GM18519 (cell line): ENCODE results near the gene ABCA8.

Source experiments
- ATAC-seq: cut with Tn5 transposase; IDR thresholded peaks from one replicate; pipeline ENCODE4 v1.9.1; 2021; ENCODE audit warnings: mild to moderate bottlenecking, moderate library complexity; ENCODE audit not compliant: unreplicated experiment, low FRiP score

ABCA8 gene

DNA sequence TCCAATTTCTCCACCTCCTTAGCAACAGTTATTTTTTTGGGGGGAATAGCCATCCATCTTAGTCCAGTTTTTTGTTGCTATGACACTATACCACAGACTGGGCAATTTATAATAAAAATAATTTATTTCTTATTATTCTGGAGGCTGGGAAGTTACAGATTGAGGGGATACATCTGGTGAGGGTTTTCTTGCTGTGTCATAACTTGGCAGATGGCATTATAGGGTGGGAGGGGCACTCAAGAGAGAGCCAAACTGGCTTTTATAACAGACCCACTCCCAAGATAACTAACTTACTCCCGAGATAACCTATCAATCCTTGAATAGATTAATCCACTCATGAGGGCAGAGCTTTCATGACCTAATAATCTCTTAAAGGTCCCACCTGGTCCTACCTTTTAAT lies 84.2 kb downstream of the ABCA8 start:
- ATAC-seq = no peak

DNA sequence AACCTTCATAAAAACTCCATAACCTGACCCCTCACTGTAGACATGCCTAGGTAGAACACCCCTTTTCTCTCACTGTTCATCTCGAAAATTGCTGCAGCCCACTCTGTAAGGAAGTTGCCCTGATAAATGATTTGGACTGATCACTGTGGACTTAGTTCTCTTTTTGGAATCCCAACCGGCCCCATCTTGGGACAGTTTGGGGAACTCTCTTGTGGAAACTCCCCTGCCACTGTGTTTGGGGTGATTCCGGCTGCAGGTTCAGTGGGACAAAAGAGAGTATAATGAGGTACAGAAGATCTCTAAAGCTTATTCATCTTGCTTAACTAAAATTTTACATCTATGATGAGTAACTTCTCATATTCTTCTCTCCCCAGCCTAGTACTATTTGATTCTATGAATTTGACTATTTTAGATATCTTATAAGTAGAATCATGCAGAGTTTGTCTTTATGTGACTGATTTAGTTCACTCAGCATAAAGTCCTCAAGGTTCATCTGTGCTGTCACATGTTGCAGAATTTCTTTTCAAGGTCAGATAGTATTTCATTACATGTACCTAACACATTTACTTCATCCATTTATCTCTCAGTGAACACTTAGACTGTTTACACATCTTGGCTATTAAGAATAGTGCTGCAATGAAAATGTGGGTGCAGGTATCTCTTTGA lies 84.9 kb downstream of the ABCA8 start:
- ATAC-seq = no peak

DNA sequence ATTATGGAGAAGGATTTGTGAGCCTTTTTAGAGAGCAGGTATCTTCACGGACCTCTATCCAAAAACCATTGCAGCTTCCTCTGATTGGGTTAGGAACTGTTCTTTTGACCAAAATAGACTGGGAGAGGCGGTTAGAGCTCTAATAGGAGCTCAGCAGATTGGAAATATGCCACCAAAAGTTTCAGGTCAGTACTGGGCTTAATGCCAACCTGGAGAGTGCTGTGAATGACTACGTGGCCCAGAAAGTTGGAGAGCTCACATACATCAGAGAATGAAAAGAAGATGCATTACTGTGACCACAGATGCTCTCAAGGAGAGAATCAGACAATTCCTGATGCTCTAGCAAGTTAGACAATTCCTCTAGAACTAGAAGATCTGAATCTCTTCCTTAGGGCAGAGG lies 86.5 kb downstream of the ABCA8 start:
- no peak for ATAC-seq

DNA sequence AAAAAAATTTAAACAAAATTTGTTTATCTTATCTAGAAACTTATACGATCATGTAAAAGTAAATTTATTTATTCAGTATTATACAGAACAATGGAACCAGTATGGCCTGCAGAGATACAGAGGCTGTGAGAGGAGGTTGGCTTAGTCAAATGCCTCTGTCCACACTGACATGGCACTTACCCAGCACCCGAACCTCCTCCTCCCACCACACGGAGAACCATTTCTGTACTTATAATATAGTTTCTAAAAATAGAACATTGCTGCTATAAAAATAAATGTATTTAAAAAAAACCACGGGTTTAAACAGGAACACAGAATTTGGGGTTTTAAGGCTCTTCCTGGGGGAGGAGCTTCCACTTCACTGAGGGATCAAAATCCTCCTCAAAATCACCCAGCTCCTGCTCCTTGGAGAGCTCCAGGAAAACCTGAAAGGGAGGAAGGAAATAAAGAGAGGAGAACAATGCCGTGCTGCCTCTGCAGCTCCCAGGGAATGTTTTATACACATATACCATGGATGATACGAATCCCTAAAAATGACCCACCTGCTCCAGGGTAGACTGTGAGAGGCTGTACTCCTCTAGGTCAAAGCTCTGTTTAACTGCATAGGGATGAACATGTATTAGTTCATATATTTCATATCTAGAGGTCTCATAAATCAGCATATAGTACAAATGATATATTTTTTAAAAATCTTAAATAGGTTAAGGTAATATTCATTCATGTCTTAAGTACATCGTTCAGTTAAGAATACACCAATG lies 87.3 kb downstream of the ABCA8 start:
- no peak for ATAC-seq

DNA sequence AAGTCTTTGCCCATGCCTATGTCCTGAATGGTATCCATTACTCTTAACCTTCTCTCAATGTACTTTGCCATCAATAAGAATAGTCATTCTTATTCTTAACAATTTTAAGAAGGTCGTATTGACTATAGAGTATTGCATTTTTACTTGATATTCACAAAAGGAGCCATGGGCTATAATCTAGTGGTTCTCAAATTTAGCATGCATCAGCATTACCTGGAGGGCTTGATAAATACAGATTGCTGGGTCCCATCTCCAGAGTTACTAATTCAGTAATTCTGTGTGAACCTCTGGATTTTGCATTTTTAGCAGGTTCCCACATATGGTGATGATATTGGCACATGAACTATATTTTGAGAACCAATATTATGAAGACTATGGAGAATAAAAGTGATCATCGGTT lies 89.6 kb downstream of the ABCA8 start:
- ATAC-seq = no peak

DNA sequence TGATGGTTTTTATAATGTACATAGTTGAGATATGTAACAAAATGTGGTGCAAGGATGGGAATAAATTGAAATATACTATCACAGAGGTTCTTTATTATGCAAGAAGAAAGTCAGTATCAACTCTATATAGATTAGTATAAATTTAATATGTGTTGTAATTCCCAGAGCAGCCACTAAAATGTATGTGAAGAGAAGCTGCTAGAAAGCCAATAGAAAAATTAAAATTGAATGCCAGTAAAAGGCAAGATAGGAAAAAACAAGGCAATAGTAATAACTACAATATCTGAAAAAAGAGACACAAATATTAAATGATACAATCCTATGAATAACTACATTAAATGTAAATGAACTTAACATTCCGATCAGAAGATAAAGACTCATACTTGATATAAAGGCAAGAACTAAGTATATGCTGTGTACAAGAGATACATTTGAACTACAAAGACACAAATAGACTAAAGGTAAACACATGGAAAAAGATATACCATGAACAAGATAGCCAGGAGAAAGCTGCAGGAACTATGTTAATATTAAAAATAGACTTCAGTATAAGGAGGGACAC lies 92.0 kb downstream of the ABCA8 start:
- no peak for ATAC-seq

DNA sequence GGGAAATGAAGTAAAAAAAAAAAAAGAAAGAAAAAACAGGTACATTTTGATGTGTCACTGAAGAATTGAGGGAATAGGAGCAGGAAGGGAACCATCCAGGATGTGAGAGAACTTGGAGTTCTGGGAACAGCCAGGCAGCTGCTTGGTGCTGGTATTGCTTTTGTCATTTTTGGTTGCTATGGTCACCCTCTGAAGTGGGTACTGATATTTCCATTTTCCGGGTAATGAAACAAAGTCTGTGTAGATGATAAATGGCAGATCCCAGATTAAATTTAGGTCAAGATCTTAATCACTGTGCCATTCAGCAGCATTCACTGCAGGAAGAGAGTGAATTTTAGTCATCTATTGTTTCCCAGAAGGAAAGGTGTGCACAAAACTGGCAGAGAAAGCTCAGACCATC lies 93.6 kb downstream of the ABCA8 start:
- ATAC-seq = no peak

DNA sequence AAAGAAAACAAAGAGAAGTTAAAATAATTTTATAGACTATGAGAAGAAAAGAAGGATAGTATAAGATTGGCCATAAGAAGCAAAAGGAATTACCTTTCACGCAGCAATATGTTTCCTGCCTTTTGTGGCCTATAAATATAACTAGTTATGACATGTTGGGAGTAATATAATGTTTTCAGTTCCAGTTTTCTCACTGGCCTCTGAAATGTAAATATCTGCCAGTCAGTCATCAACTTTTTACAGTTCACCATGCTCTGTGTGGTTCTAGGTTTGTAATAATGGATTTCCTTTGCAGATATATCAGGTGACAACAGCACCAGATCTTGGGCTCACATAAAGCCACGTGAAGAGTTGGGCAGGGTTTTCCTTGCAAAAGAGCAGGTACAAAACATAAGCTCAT lies 94.3 kb downstream of the ABCA8 start:
- ATAC-seq = no peak

DNA sequence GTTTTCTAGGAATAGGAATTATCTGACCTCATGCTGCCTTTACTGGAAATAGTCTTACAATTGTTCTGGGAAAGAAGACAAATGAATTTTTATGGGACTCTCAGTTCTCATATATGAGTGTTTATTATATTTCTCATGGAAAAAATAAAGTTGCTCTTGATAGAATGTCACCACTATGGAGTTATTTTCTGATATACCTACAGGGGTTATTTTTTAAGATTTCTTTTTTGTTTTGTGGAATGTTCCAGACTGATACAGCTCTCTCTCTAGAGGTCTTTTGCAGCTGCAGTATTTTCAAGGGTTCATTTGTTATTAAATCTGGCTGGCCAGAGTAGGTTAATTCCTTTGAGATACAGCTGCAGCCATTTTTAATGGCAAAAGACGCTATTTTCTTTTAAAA lies 100.7 kb downstream of the ABCA8 start:
- no peak for ATAC-seq

DNA sequence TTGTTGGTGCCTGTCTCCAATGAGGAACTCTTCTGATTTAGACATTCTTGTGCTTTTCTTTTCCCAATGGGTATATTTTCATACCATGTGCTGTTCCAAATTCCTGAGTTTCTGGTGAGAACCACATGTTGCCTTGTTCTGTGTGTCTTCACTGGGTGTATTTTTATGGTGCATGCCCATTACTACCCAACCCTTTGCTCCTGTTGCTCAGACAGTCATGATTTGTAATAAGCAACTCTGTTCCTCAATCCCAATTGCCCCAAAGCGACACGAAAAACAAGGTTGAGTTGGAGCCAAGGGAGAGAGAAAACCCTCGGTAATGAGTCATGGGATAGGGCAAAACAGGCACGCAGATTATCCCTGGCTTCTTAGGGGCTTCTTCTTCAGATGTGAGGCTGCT lies 101.8 kb downstream of the ABCA8 start:
- ATAC-seq = no peak

DNA sequence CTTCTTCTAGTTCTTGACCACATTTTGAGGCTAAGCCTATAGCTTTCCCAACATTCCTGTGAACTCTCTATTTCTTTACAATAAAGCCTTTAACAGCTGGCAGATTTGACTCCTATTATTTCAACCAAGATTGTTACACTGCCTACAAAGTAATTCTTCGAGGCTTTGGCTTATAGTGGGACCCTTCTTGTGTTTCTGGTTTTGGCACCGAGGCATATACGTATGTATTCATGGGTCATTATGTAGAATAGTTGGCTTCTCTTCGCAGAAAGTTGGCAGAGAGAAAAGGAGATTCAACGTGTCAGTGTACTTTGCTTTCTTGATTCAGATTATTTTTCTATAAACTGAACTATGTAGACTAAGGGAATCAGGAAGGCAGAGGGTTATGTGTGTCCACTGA lies 102.2 kb downstream of the ABCA8 start:
- ATAC-seq = no peak

DNA sequence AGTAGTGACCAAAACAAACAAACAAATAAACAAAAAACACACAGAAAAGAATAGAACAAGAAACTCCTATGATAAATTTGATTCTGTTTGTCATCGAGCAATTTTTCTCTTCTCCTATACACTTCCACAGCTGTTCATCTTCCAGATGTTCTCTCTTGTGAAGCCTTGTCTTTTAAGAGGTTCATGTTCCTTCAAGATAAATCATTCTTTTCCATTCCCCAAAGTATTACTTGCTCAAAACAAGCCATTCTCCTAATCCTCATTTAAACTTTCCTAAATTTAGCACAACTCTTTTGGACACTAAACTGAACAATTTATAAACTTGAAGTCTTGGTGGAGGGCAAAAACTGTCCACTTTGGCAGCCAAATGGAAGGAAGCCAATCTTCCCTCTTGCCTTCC lies 103.3 kb downstream of the ABCA8 start:
- no peak for ATAC-seq

DNA sequence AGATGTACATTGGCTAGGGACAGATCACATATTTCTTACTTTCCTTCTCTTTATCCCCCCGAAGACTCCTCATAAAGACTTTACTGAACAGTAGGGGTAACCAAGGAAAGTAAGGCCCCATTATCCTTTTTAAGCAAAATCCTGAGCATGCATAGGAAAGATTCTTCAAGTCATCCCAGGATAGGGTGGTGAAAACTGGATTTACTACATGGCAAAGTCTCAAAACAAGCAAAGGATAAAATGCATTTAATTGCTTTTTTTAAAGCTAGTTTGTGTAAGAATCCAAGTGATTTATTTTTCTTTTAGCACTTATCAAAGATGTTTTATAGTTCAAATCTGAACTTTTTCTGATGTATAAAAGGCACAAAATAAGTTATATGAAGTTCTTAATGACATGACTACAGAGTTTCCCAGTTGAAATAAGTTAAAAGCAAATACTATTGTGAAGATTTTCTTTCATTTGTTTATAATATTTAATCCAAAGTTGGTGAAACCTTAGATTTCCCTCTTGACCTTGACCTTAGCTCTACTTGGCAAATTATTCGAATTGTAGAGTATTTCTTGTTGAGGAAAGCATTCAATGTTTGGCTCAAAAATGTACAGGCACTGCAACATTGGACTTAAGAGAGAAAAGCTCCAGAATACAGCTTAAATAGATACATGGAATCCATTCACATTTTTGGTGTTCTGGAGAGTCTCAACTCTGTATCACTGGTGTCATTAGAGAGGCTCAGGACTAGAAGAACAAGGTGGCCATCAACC lies 104.3 kb downstream of the ABCA8 start:
- no peak for ATAC-seq

DNA sequence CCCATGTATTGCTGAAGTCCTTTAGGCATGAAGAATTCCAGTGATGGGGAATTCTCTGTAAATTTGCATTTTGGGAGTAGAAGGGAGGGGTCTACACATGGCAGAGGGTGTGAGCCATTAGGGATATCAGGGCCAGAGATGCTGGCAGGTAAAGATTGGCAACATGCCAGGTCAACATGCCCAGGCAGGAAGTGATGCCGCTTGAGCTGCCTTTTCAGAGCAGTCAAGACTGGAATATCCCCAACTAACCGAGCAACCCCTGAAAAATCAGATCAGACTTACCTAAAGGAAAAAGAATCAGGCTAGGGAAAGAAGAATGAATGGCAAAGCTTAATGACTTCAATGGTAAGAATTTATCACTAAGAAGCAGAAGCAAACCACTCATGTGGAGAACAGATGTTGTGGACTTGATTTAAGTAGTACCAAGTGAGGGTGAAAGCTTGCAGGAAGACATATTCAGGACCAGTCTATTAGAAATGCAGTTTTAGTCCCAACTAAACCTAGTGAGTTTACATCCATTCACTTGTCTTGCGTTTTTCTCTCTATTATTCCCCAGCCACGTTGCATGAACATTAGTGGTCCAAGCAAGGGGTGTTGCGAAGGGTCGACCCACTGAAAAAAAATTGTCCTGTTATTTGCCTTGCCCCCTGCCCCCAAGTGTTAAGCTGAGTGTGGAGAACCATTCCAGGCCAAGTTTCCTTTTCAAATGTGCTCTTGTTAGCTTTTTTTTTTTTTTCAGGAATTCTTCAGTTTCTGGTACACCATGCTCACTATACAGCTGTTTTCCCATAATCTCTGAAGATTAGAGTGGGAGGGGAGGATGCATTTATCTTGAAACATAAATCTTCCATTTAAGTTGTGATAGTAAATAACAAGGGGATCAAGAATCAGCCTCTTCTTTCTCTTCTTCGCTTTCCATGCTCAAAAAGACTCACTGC lies 105.2 kb downstream of the ABCA8 start:
- no peak for ATAC-seq

DNA sequence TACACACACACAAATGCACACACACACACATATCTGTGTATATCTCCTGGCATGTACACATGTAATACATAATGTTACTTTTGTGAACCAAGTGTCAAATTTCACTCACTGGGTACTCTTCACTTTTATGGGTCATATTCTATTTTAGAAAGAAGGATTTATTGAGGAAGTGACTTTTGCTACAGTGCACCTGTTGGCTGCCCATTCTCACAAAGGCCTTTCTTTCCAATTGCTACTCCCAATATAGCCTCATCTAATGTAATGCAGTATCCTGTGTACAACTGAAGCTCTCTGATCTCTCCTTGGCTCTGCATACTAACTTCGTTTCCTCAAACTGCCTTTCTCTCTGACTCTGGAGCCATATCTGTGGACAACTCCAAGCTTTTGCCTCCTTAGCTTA lies 107.5 kb downstream of the ABCA8 start:
- ATAC-seq = no peak

DNA sequence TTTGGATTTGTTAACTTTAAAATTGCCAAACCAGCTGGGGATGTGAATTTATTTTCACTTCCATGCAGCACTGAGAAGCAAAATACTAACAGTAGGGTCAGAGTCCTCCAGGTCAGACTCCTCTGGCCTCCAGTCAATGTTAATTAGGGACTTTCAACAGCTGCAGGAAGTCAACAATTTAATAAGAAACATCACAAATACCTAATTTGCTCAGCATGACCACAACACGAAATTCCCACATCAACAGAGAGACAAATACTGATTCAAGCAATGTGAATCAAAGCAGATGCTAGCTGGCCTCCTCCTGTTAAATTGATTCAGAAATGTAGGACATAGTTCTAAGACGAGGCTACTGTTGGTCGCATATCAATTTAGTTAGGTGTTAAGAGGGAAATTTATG lies 111.7 kb downstream of the ABCA8 start:
- ATAC-seq = no peak

DNA sequence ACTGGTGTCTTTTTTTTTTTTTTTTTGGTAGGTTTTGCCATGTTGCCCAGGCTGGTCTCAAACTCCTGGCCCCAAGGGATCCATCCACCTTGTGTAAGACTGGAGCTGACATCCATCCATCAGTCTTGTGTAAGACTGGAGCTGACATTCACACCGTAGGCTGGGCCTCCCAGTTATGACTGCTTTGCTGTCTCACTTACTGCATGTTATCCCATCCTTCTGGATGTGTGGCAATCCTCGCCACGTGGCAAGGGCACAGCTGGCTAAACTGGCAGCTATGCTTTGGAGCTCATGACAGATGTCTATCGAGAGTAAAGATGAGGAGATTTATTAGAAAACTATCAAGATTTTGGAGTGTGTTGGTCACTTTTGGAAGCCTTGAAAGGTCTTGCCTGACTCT lies 115.1 kb downstream of the ABCA8 start:
- ATAC-seq = no peak

DNA sequence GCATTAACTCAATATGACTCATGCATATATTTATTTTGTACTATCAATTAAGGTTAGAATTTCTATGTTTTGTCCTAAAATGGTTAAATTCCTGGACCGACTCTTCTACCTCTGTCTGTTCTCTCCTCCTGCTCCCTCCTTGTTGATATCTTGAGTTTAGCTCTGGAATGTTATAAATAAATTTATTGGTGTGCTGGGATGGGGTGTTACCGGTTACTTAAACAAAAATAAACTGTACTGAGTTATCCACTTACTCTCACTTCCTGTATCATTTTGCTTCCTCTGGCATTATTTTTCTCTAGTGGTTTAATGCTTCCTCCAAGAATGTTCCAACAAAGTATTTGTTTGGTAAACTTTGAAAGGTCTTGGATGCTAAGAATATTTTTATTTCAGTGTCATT lies 120.1 kb downstream of the ABCA8 start:
- no peak for ATAC-seq

DNA sequence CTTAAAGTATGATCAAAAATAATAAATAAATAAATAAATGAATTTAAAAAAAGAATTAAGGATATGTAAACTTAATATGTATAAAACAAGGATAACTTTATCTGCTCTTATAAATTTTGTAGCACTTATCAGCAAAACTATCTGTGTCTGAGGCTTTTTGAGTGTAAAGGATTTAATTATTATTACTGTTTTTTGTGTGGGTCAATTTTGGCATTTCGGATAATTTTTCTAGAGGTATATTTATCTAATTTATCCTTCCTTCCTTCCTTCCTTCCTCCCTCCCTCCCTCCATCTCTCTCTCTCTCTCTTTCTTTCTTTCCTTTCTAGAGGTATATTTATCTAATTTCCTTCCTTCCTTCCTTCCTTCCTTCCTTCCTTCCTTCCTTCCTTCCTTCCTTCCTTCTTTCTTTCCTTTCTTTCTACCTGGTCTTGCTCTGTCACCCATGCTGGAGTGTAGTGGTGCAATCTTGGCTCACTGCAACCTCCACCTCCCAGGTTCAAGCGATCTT lies 120.8 kb downstream of the ABCA8 start:
- no peak for ATAC-seq
